Measurements from ENCODE around the gene NCAPD3. TPM values are rescaled to one million over a fixed set of nuclear protein-coding genes. Genes with fewer than 3 reads are reported as not detected.

NCAPD3 gene
- total and polyA plus RNA-seq, 2 experiments from 2014 or later, result 13.3 to 16.3 TPM

GRCh38 chr11:134229126-134229790 is 5.5 kb upstream of the NCAPD3 start:
- in situ Hi-C loops (cut with MboI), result no loop called here
- Histone ChIP-seq H3K9ac (no peak overlapping the region), H2AFZ (no peak overlapping the region), H3K27ac (peak overlapping the region; percentile 55), H3K4me2 (ENCODE audit: unreplicated experiment) (peak overlapping the region; percentile 16), H4K20me1 (ENCODE audit: insufficient read depth) (peaks cover 17% of the 10 kb centered on the region; the same call in 1 of the 2 replicates), H3K27me3 (replicated peaks; ENCODE audit: insufficient read depth) (no peaks in the 10 kb centered on the region), H3F3A (ENCODE audit: insufficient read depth) (peaks cover 20% of the 10 kb centered on the region), H3K4me1 (ENCODE audit: insufficient read depth) (peaks cover 37% of the 10 kb centered on the region), H3K9me3 (ENCODE audit: low read depth) (no peaks in the 10 kb centered on the region), H3K79me2 (ENCODE audit: insufficient read depth) (peaks cover 95% of the 10 kb centered on the region), H3K4me3 (no peak overlapping the region), H3K9me2 (ENCODE audit: insufficient read depth) (no peaks in the 10 kb centered on the region), H3K36me3 (ENCODE audit: low read depth) (no peaks in the 10 kb centered on the region)
- peak; percentile 62 for DNase-seq
- TF ChIP-seq EZH2 (IDR thresholded peaks at IDR 0.05; ENCODE audit: insufficient read depth, poor library complexity, severe bottlenecking), result no peak
- no peak for TF ChIP-seq EZH2phosphoT487 (IDR thresholded peaks at IDR 0.05; ENCODE audit: insufficient read depth, low read depth)
- WGBS, 2 experiments (ENCODE audit: low coverage in 1 of 2, low lambda C conversion rate in 2 of 2, missing lambda C conversion rate in 2 of 2), result 11 to 20% methylated on average over 6 of the region's 6 CpGs

DNA sequence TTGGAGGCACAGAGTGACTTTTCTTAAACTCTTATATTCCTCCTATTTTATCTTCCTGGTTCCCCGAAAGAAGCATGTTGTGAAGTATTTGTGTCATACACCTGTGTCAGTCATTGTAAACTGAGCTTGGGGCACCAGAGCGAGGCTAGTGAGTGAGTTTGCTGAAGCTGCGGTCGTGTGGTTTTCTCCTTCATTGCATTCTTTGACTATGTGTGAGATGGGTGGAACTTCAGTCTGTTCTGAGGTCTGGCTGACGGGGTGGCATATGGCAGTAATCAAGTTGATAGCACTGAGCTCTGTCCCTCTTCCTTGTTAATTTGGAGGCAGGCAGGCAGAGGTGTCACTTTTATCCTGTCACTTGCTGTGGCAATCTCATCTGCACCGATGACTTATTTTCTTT is 4.9 kb upstream of the NCAPD3 start:
- H3F3A ChIP-seq (ENCODE audit: insufficient read depth), result peaks cover 20% of the 10 kb centered on the region
- peak overlapping the region; percentile 55 for H3K27ac ChIP-seq
- H3K4me3 ChIP-seq, result no peak overlapping the region
- H3K4me2 ChIP-seq (ENCODE audit: unreplicated experiment), result peak overlapping the region; percentile 16
- H3K27me3 ChIP-seq (replicated peaks; ENCODE audit: insufficient read depth), result no peaks in the 10 kb centered on the region
- peak; percentile 82 for DNase-seq
- H3K4me1 ChIP-seq (ENCODE audit: insufficient read depth), result peaks cover 37% of the 10 kb centered on the region
- in situ Hi-C loops (cut with MboI), result no loop called here
- WGBS, 2 experiments (ENCODE audit: low coverage in 1 of 2, low lambda C conversion rate in 2 of 2, missing lambda C conversion rate in 2 of 2), result 37 to 43% methylated on average over 6 of the region's 6 CpGs
- H3K9me2 ChIP-seq (ENCODE audit: insufficient read depth), result no peaks in the 10 kb centered on the region
- no peak overlapping the region for H2AFZ ChIP-seq
- H3K9ac ChIP-seq, result no peak overlapping the region
- peaks cover 17% of the 10 kb centered on the region; the same call in 1 of the 2 replicates for H4K20me1 ChIP-seq (ENCODE audit: insufficient read depth)
- H3K79me2 ChIP-seq (ENCODE audit: insufficient read depth), result peaks cover 89% of the 10 kb centered on the region
- TF ChIP-seq EZH2 (IDR thresholded peaks at IDR 0.05; ENCODE audit: insufficient read depth, poor library complexity, severe bottlenecking), result no peak
- TF ChIP-seq EZH2phosphoT487 (IDR thresholded peaks at IDR 0.05; ENCODE audit: insufficient read depth, low read depth), result no peak
- H3K36me3 ChIP-seq (ENCODE audit: low read depth), result no peaks in the 10 kb centered on the region
- H3K9me3 ChIP-seq (ENCODE audit: low read depth), result no peaks in the 10 kb centered on the region

DNA sequence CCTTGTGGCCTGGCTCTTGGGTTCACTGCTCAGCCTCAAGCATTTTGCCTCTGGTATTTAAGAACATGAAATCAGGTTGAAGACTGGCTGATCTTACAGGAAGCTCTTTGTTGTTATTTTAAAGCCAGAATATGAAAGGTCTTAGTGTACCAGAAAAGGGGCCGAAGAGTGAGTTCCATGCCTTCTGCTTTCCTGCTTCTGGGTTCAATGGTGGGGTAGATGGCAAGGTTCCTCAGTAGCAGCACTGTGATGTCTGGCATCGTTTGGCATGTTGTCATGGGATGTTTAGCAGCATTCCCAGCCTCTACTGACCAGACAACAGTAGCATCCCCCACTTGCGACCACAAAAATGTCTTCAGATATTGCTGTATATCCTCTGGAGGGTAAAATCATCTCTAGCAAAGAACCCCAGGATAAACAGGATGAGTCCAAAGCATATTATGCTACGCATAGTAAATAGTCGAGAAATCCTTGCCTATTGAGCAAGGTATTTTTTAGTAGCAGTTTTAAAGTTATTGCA is 3.1 kb upstream of the NCAPD3 start:
- H3K36me3 ChIP-seq (ENCODE audit: low read depth), result no peaks in the 10 kb centered on the region
- WGBS, 2 experiments (ENCODE audit: low coverage in 1 of 2, low lambda C conversion rate in 2 of 2, missing lambda C conversion rate in 2 of 2), result 87 to 88% methylated on average over 5 of the region's 5 CpGs
- no peak overlapping the region for H3K27ac ChIP-seq
- peaks cover 17% of the 10 kb centered on the region; the same call in 1 of the 2 replicates for H4K20me1 ChIP-seq (ENCODE audit: insufficient read depth)
- H3K4me3 ChIP-seq, result no peak overlapping the region
- TF ChIP-seq EZH2 (IDR thresholded peaks at IDR 0.05; ENCODE audit: insufficient read depth, poor library complexity, severe bottlenecking), result no peak
- no peak for TF ChIP-seq EZH2phosphoT487 (IDR thresholded peaks at IDR 0.05; ENCODE audit: insufficient read depth, low read depth)
- H3F3A ChIP-seq (ENCODE audit: insufficient read depth), result peaks cover 20% of the 10 kb centered on the region
- peaks cover 43% of the 10 kb centered on the region for H3K4me1 ChIP-seq (ENCODE audit: insufficient read depth)
- H3K9ac ChIP-seq, result peak overlapping the region; percentile 87; the same call in 1 of the 2 replicates
- no peaks in the 10 kb centered on the region for H3K9me2 ChIP-seq (ENCODE audit: insufficient read depth)
- H3K79me2 ChIP-seq (ENCODE audit: insufficient read depth), result peaks cover 89% of the 10 kb centered on the region
- no peak overlapping the region for H2AFZ ChIP-seq
- H3K9me3 ChIP-seq (ENCODE audit: low read depth), result no peaks in the 10 kb centered on the region
- peak overlapping the region; percentile 79 for H3K4me2 ChIP-seq (ENCODE audit: unreplicated experiment)
- no peaks in the 10 kb centered on the region for H3K27me3 ChIP-seq (replicated peaks; ENCODE audit: insufficient read depth)
- in situ Hi-C loops (cut with MboI), result no loop called here
- DNase-seq, result peak; percentile 4

GRCh38 chr11:134224710-134225664 is 1.2 kb upstream of the NCAPD3 start:
- peak overlapping the region; percentile 87 for H3K27ac ChIP-seq
- 1 to 2% methylated on average over 50 to 74 of the region's 93 CpGs for WGBS, 2 experiments (ENCODE audit: low coverage in 1 of 2, low lambda C conversion rate in 2 of 2, missing lambda C conversion rate in 2 of 2)
- H3K4me1 ChIP-seq (ENCODE audit: insufficient read depth), result peaks cover 40% of the 10 kb centered on the region
- H3K9ac ChIP-seq, result peak overlapping the region; percentile 87
- H3K4me3 ChIP-seq, result peak overlapping the region; percentile 93
- H4K20me1 ChIP-seq (ENCODE audit: insufficient read depth), result peaks cover 12% of the 10 kb centered on the region; the same call in 1 of the 2 replicates
- peak overlapping the region; percentile 99 for H2AFZ ChIP-seq
- no peaks in the 10 kb centered on the region for H3K9me2 ChIP-seq (ENCODE audit: insufficient read depth)
- H3K79me2 ChIP-seq (ENCODE audit: insufficient read depth), result peaks cover 89% of the 10 kb centered on the region
- peak; percentile 65 for DNase-seq
- H3K9me3 ChIP-seq (ENCODE audit: low read depth), result no peaks in the 10 kb centered on the region
- H3K36me3 ChIP-seq (ENCODE audit: low read depth), result peaks cover 3% of the 10 kb centered on the region; the same call in 1 of the 2 replicates
- in situ Hi-C loops (cut with MboI), result no loop called here
- peaks cover 19% of the 10 kb centered on the region for H3F3A ChIP-seq (ENCODE audit: insufficient read depth)
- peak overlapping the region; percentile 79 for H3K4me2 ChIP-seq (ENCODE audit: unreplicated experiment)
- TF ChIP-seq EZH2phosphoT487 (IDR thresholded peaks at IDR 0.05; ENCODE audit: insufficient read depth, low read depth) (no peak), EZH2 (IDR thresholded peaks at IDR 0.05; ENCODE audit: insufficient read depth, poor library complexity, severe bottlenecking) (no peak)
- H3K27me3 ChIP-seq (replicated peaks; ENCODE audit: insufficient read depth), result no peaks in the 10 kb centered on the region

Data from GM23248 (cell line).